NCI-H1930 (cell line): ENCODE measurements around the gene CCDC85B.

Source experiments
- DNase-seq, 2 experiments: peaks; one replicate each; lab custom pipeline; 2025; lab: John Stamatoyannopoulos, UW

The CCDC85B gene

GRCh38 chr11:65912845-65913244 is 22.4 kb downstream of the CCDC85B start:
- DNase-seq = no peak

GRCh38 chr11:65915101-65915820 is 24.8 kb downstream of the CCDC85B start:
- DNase-seq = no peak

GRCh38 chr11:65915821-65916251 is 25.4 kb downstream of the CCDC85B start:
- no peak for DNase-seq

- no peak for DNase-seq
Measured at GRCh38 chr11:65916391-65916790, 25.9 kb downstream of the CCDC85B start.

GRCh38 chr11:65917077-65917433 is 26.6 kb downstream of the CCDC85B start:
- DNase-seq = no peak

GRCh38 chr11:65917434-65918210 is 27.1 kb downstream of the CCDC85B start:
- no peak for DNase-seq

GRCh38 chr11:65918211-65919140 is 28.0 kb downstream of the CCDC85B start, which contains the start of gene C11orf68:
TSS of gene C11orf68 (minus strand) at chr11:65919062. CDS start at chr11:65919031, 31 bp downstream.
- DNase-seq = no peak

- peak; percentile 95 to 97 for DNase-seq
Measured at GRCh38 chr11:65919141-65919572, 28.7 kb downstream of the CCDC85B start, which contains the start of gene DRAP1. TSS of gene DRAP1 (plus strand) at chr11:65919426. CDS start at chr11:65919502, 76 bp downstream.

GRCh38 chr11:65919573-65920371 is 29.3 kb downstream of the CCDC85B start:
- no peak for DNase-seq

GRCh38 chr11:65920372-65920802 is 29.9 kb downstream of the CCDC85B start:
- DNase-seq = no peak

GRCh38 chr11:65921033-65921555 is 30.6 kb downstream of the CCDC85B start:
- DNase-seq = no peak

GRCh38 chr11:65921876-65922275 is 31.4 kb downstream of the CCDC85B start:
- DNase-seq = no peak

GRCh38 chr11:65922565-65922964 is 32.1 kb downstream of the CCDC85B start:
- no peak for DNase-seq

GRCh38 chr11:65925397-65925796 is 34.9 kb downstream of the CCDC85B start:
- DNase-seq = no peak

GRCh38 chr11:65927904-65928397 is 37.5 kb downstream of the CCDC85B start:
- no peak for DNase-seq

GRCh38 chr11:65928667-65929066 is 38.2 kb downstream of the CCDC85B start:
- DNase-seq = no peak

GRCh38 chr11:65931773-65932557 is 41.5 kb downstream of the CCDC85B start:
- no peak for DNase-seq

- peak in 1 of 2 experiments; percentile 6 for DNase-seq
Measured at GRCh38 chr11:65932558-65932919, 42.1 kb downstream of the CCDC85B start.

GRCh38 chr11:65934014-65934413 is 43.5 kb downstream of the CCDC85B start:
- DNase-seq = no peak

GRCh38 chr11:65937766-65938165 is 47.3 kb downstream of the CCDC85B start:
- no peak for DNase-seq
